ENCODE measurements around the gene ACOXL.
"Not testable (repeated sequence)": the region's sequence is repeated elsewhere in the genome, so short reads cannot be mapped to it uniquely, and the experiment has no call there.

Gene ACOXL

DNA sequence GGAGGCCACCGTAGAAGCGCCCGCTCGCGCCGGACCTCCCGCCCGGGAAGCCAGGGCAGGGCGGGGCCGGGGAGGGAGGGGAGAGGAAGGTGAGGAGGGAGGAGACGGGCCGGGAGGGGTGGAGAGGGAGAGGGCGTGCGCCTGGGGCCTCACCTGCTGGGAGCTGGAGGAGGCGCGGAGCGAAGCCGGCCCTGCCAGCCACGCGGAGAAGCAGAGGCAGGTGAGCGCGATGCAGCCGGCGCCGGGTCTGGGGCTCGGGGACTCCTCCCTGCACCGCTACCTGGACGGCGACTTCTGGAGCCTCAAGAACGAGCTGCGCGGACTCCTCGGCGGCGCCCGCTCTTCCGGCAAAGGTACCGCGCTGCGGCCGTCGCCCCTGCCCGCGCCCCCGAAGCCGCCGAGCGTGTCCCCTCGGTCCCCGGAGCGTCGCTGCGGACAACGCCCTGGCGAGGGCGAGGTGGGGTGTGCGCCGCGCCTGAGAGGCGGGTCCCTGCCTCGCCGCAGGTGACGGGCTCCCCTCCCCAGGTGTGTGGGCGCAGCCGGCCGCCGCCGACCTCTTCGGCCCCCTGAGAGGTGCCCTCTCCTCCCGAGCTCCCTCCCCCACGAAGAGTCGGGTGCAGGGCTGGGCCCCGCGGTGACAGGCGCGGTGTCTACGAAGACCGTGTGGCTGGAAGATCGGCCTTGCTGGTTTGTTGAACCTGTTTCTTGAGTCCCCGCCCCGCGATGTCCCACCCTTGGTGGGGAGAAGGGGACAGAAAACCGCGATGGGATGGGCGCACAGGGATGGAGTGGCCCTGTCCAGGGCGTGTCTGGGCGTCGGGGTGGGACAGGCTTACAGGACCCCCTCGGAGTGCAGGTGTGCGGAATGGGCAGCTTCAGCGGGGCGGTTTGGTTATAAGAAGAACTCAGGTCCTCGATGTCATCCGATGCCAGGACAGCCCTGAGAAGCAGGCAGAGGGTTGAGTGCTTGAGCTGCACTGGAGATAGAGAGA lies at the start of gene ACOXL:
ACOXL (plus strand) TSS at position 152 of the 992 bp plus-strand sequence. CDS start 35,817 bp downstream, outside the sequence.
- TF ChIP-seq EZH2 (IDR thresholded peaks at IDR 0.05; ENCODE audit: borderline replicate concordance, low read length), result no peak
- TF ChIP-seq, protein P1, sequence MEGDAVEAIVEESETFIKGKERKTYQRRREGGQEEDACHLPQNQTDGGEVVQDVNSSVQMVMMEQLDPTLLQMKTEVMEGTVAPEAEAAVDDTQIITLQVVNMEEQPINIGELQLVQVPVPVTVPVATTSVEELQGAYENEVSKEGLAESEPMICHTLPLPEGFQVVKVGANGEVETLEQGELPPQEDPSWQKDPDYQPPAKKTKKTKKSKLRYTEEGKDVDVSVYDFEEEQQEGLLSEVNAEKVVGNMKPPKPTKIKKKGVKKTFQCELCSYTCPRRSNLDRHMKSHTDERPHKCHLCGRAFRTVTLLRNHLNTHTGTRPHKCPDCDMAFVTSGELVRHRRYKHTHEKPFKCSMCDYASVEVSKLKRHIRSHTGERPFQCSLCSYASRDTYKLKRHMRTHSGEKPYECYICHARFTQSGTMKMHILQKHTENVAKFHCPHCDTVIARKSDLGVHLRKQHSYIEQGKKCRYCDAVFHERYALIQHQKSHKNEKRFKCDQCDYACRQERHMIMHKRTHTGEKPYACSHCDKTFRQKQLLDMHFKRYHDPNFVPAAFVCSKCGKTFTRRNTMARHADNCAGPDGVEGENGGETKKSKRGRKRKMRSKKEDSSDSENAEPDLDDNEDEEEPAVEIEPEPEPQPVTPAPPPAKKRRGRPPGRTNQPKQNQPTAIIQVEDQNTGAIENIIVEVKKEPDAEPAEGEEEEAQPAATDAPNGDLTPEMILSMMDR (IDR thresholded peaks at IDR 0.05; ENCODE audit: low read length), result no peak
- Histone ChIP-seq H3K9me3 (ENCODE audit: low read length) (no peaks in the 10 kb centered on the region), H3K36me3 (ENCODE audit: insufficient read depth, low read length) (no peaks in the 10 kb centered on the region), H3K9ac (ENCODE audit: low read length) (no peak within 1 kb of the TSS), H3K27ac (ENCODE audit: low read depth, low read length, poor library complexity, severe bottlenecking) (no peak within 1 kb of the TSS), H4K20me1 (ENCODE audit: insufficient read depth, low read length) (no peaks in the 10 kb centered on the region), H3K9me2 (ENCODE audit: low read depth, low read length) (no peaks in the 10 kb centered on the region), H3K4me1 (ENCODE audit: insufficient read depth, low read length, severe bottlenecking) (no peaks in the 10 kb centered on the region), H3K4me2 (ENCODE audit: low read length) (no peak within 1 kb of the TSS), H3K79me2 (ENCODE audit: insufficient read depth, low read length) (no peaks in the 10 kb centered on the region), H3K4me3 (ENCODE audit: low read depth, low read length, poor library complexity, severe bottlenecking) (no peak within 1 kb of the TSS), H3F3A (ENCODE audit: insufficient read depth, low read length) (no peaks in the 10 kb centered on the region), H3K27me3 (ENCODE audit: insufficient read depth, low read length) (no peaks in the 10 kb centered on the region), H2AFZ (ENCODE audit: low read length) (no peak within 1 kb of the TSS)

DNA sequence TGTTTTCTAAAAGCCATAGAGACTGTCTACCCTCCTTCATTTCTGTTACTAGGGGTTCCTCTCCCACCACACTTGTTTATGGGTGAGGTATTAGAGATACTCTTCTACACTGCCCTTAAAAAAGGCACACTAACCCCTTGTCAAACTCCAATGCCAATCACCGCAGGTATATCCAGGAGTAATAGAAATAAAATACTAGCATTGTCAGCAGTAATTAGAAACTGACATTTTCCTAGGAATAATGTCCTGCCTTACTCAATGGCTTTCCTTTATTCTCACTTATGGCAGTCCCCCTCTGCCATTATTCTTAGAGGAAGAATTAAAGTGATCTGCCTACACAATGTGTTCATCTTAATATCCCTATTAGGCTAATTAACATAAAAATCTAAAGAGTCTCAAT lies 49.5 kb upstream of the ACOXL start:
- H3K9ac ChIP-seq (ENCODE audit: low read length), result no peak overlapping the region
- no peaks in the 10 kb centered on the region; the same call in 1 of the 2 replicates for H3K36me3 ChIP-seq (ENCODE audit: insufficient read depth, low read length)
- no peak overlapping the region for H2AFZ ChIP-seq (ENCODE audit: low read length)
- H3K79me2 ChIP-seq (ENCODE audit: insufficient read depth, low read length), result no peaks in the 10 kb centered on the region
- H3K4me3 ChIP-seq (ENCODE audit: low read depth, low read length, poor library complexity, severe bottlenecking), result no peak overlapping the region
- H3K4me1 ChIP-seq (ENCODE audit: insufficient read depth, low read length, severe bottlenecking), result peaks cover 10% of the 10 kb centered on the region
- no peak overlapping the region for H3K27ac ChIP-seq (ENCODE audit: low read depth, low read length, poor library complexity, severe bottlenecking)
- no peaks in the 10 kb centered on the region for H3K9me2 ChIP-seq (ENCODE audit: low read depth, low read length)
- no peaks in the 10 kb centered on the region for H3K9me3 ChIP-seq (ENCODE audit: low read length)
- H4K20me1 ChIP-seq (ENCODE audit: insufficient read depth, low read length), result no peaks in the 10 kb centered on the region
- TF ChIP-seq, protein P1 (IDR thresholded peaks at IDR 0.05; ENCODE audit: low read length), result no peak
- no peak for TF ChIP-seq EZH2 (IDR thresholded peaks at IDR 0.05; ENCODE audit: borderline replicate concordance, low read length)
- H3F3A ChIP-seq (ENCODE audit: insufficient read depth, low read length), result no peaks in the 10 kb centered on the region
- H3K27me3 ChIP-seq (ENCODE audit: insufficient read depth, low read length), result no peaks in the 10 kb centered on the region
- H3K4me2 ChIP-seq (ENCODE audit: low read length), result no peak overlapping the region

- H3K27ac ChIP-seq (ENCODE audit: low read depth, low read length, poor library complexity, severe bottlenecking); H3K9ac ChIP-seq (ENCODE audit: low read length); H3K9me3 ChIP-seq (ENCODE audit: low read length); H3K4me2 ChIP-seq (ENCODE audit: low read length); H2AFZ ChIP-seq (ENCODE audit: low read length); H3K36me3 ChIP-seq (ENCODE audit: insufficient read depth, low read length); H3K4me1 ChIP-seq (ENCODE audit: insufficient read depth, low read length, severe bottlenecking); H3K9me2 ChIP-seq (ENCODE audit: low read depth, low read length); H3K79me2 ChIP-seq (ENCODE audit: insufficient read depth, low read length); H3K27me3 ChIP-seq (ENCODE audit: insufficient read depth, low read length); H4K20me1 ChIP-seq (ENCODE audit: insufficient read depth, low read length); H3F3A ChIP-seq (ENCODE audit: insufficient read depth, low read length); H3K4me3 ChIP-seq (ENCODE audit: low read depth, low read length, poor library complexity, severe bottlenecking): not testable (repeated sequence)
These were observed 44.4 kb upstream of the ACOXL start for GRCh38 chr2:110687775-110688484.
